HG03175 (cell line): ENCODE results near the gene GRK4.
"Not testable (repeated sequence)": the region's sequence is repeated elsewhere in the genome, so short reads cannot be mapped to it uniquely, and the experiment has no call there.

ENCODE experiments used
- ATAC-seq: cut with Tn5 transposase; IDR thresholded peaks from one replicate; pipeline ENCODE4 v1.9.1; 2021; ENCODE audit warnings: mild to moderate bottlenecking, moderate library complexity; ENCODE audit not compliant: unreplicated experiment

Gene GRK4

DNA sequence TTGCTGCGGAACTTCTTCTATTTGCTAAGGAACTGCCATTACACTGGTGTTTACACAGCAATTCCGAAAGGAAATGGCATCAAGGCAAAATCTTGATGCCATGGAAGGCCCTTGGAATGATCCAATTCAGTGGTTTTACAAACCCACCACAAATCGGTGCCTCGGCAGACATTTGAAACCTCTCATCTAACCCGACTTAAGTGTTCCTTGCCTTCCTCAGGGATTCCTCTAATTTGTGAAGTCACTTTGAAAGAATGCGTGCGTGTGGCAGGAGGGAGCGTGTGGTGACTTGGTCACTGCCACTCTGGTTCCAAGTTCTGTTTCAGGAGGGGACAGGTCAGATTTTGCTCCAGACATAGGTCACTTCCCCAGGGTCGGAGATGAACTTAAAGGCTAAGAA is 4.9 kb upstream of the GRK4 start:
- no peak for ATAC-seq

DNA sequence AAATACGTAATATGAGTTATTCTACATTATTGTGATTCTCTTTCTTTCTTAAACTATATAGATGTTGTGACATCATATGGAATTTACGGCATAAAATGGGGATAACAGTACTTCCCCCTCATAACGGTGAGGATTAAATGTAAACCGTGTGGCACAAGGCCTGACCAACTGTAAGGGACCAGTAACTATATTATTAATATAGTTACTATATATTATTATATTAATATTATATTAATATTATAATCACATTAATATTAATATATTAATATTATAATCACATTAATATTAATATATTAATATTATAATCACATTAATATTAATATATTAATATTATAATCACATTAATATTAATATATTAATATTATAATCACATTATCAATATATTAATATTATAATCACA is 2.9 kb upstream of the GRK4 start:
- ATAC-seq, result not testable (repeated sequence)

DNA sequence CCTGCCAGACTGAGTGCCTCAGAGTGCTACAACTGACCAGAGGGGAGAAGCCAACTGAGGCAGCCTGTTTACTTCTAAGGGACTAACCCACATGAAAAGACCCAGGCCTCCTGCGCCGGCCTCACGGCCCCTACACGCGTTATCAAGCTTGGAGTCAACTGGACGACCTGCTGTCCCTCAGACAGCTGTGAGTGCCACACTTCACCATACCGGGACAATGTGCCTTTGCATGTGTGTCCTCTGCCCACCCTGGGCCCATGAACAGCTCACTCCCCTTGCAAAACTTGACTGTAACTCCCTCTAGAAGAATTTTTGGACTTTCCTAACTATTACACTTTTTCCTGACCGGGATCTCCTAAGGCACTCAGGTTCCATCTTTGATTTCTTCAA is 2.0 kb upstream of the GRK4 start:
- ATAC-seq, result no peak

DNA sequence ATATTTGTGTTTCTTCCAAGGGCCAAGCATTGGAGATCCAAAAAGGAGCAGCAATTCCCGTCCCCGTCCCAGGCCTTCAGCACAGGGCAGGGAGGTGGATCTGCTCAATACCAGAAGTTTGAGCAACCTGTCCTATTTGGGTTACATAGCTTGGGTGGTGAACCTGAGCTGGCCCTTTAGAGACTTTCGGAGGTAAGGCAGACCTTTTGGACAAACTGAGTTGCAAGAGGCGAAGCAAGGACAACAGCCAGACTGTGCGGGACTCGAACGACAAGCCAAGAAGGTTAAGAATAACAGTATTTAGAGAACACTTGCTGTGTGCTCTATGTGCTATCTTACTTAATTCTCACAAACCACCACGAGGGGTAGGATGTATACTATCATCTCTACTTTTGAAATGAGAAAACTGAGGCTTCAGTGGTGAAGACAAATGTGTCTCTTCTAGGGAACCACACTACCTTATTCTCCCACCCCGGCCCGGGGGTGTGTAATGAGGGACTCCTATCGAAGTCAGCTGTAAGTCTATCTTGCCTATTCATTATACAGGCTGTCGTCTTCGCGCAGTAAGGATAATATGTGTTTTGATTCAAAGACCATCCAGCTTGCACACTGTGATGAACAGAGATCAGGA is 1.4 kb upstream of the GRK4 start:
- no peak for ATAC-seq

DNA sequence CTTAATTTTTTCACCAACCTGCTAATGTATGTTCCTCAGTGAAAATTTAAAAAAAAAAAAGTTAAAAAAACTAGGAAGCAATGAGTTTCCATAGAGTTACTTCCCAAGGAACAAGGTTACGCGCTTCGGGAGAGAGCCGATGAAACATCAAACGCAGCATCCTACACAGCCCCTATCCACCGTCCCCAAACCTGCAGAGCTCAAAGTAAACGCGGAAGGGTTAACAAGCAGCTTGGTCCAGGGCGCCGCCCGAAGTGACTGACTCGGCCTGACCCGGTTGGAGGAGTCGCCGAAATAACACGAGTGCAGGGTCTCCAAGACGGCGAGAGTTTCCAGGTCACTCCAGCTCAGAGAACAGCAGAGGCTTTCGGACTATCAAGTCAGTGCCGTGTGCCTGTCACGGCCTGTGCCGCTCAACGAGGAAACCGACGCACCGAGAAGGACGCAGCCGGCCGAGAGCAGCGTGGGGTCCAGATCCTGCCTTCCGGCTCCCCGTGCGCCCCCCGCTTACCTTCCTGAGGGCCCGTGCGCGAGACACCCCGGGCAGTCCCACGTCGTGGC is 677 bp upstream of the GRK4 start:
- peak; percentile 27 for ATAC-seq

DNA sequence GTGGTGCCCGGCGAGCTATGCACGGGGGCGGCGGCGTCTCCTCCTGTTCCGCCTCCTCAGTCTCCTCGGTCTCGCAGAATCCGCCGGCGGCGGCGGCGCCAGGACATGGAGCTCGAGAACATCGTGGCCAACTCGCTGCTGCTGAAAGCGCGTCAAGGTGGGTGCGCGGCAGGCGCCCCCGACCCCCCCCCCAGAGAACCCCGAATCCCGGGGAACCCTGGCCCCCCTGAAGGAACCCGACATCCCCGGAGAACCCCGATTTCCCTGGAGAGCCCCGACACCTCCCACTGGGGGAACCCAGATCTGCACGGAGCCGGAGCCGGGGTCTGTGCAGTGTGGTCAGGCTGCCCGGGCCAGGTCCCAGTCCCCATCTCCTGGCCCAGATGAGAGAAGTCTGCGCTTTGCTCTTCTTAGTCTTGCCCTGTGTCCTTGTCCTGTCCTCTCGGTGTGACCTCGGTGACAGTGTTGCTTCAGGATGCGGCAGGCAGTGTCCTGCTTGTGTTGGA is 648 bp downstream of the GRK4 start:
- peak; percentile 34 for ATAC-seq

DNA sequence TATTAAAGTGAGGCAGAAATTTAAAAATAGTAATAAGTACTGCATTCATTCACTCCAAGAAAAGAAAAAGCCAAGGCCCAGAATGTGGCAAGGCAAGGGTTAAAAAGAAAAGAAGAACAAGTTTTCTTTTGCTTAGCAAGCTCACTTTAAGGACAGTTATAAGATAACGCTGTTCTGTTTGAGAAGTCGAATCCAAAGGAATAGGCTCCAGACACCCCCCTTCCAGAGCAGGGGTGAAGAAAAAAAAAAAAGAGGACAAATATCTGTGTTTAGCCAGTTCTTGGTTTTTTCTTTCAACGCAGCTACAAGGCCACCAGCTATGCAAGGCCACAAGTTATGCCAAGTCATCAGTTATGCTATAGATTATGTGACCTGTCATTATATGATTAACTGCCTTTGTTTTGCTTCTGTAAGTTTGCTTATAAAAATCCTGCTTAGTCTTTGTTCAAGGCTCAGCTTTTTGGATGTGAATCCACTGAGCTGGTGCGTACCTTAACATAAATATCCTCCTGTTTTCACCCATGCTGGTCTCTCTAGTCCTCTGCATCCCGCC is 1.4 kb downstream of the GRK4 start:
- ATAC-seq, result no peak

DNA sequence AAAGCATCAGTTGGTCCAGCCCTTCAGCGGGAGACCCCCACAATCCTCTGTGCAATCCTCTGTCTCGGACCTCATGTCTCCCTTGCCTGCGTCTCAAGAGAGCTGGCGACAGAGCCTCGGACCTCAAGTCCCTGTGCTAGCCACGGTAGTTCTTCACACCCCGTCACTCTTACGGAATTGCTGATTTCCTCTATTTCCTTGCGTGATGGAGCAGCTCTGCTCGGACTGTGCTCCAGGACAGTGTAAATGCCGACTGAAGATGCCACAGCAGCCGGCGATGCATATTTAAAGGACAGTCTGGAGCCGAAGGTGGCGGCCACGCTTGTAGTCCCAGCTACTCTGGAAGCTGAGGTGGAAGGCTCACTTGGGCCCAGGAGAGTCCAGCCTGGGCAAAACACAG is 1.9 kb downstream of the GRK4 start:
- no peak for ATAC-seq

DNA sequence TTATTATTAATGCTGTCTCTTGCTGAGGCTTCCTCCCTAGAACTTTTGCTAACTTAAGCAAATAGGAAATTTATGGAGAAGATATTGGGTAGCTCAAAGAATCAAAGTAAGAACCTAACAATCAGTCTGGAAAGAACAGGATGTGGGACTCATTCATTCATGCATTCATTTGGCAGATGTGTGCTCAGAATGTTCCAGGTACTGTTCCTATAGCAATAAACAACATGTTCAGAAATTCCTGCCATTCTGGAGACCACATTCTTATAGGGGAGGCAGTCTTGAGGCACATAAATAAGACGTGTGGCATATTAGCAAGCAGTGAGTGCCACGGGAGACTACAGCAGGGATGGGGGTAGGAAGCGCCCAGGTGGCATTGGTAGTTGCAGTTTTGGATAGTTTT is 5.0 kb downstream of the GRK4 start:
- no peak for ATAC-seq

DNA sequence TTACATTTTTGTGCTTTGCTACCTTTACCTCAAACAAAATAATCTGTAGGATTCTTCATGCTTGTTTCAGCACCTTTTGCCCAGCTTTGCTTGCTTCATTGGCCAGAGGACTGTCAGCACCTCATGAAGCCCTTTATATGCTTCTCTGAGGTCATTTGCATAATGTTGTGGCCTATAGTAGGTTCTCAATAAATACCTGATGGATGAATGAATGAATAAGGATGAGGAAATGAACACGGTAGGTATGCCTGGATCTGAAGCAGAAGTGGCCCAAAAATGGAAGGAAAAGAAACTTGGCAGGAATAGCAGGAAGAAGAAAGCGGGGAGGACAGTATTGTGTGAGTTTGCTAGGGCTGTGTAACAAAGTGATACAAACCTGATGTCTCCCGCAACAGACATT is 7.9 kb downstream of the GRK4 start:
- ATAC-seq, result no peak

DNA sequence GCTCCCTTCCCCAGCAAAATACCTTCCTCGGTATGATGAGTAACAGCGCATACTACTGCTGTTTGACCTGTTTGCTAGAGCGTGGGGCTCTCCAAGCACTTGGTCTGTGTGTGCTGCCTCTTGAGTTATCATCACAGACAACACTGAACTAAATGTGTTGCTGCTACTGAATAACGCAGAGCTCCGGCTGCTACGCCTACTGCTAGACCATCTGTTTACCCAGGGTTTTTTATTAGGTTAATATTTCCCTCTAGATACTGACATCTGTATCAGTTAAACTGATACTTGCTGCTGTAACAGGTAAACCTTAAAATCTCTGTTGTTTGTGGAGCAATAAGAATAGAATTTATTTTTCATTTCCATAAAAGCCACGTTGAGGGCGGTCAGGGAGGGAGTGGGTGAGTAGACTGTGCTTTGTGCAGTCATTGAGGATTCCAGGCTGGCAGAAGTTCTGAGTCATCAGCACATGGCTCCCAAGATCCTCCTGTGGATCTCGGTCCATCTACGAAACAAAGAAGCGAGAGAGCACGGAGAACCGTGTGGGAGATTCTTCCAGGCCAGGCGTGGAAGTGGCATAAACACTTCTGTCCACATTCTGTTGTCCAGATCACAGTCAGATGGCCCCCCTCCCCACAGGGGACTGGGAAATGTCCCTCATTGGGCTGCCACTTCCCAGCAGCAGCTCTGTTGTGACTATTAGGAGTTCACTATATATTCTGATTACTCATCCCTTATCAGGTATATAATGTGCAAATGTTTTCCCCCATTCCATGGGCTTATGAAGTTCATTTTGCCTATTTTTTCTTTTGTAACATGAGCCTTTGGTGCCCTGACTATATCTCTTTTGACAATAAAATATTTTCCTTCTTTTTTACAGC is 14.1 kb downstream of the GRK4 start:
- no peak for ATAC-seq

DNA sequence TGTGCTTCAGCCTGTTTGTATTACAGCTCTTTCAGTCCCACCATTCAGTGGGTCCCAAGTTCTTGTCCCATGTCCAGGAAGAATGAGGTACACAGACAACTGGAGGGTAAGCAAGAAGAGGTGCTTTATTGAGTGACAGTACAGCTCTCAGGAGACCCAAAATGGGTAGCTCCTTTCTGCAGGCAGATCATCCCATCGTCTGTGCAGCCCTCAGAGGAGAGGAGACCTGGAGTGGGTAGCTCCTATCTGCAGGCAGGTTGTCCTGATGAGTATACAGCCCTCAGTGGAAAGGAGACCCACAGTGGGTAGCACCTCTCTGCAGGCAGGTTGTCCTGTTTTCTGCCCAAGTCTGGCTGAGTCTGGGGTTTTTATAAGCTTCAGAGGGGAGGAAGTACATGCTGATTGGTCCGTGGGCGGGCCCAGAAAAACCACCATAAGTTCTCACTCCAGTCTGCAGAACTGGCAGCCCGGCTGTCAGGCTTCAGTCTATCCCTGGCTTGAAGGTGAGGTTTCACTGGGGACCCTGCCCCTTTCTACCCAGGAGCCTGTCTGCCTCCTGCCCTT is 18.0 kb downstream of the GRK4 start:
- ATAC-seq, result no peak

DNA sequence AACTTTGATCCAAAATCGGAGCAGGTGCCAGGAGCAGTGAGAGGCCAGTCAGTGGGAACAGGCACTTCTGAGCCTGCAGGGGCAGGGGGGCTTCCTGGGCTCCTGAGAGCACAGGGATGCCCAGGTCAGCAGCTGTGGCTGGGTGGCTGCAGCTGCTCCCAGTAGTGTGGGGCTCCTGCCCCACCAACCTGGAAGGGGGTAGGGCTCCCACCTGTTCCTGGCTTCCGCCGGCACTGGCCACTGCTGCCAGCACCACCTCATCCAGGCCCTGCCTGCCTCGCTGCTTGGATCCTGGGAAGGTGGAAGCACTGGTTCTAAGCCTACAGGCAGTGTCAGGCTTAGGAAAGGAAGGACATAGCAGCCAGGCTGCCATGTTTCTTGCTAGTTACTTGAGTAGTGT is 18.6 kb downstream of the GRK4 start:
- no peak for ATAC-seq

DNA sequence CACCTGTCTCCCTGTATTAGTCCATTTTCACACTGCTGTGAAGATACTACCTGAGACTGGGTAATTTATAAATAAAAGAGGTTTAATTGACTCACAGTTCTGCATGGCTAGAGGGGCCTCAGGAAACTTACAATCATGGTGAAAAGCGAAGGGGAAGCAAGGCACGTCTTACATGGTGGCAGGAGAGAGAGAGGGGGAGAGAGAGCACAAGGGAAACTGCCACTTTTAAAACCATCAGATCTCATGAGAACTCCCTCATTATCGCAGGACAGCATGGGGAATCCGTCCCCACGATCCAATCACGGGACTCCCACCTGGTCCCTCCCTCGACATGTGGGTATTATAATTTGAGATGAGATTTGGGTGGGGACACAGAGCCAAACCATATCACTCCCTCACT is 20.3 kb downstream of the GRK4 start:
- ATAC-seq, result not testable (repeated sequence)

DNA sequence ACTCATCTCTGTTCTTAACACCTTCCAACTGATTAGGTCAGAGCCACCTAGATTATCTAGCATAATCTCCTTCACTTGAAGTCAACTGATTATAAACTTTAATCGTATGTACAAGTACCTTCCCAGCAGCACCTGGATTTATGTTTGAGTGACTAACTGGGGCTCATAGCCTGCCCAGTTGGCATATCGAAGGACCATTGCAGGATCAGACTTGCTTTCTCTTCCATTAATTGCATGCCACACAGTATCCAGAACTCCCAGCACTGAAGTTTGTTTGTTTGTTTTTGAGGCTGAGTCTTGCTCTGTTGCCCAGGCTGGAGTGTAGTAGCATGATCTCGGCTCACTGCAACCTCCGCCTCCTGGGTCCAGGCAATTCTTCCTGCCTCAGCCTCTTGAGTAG is 27.9 kb downstream of the GRK4 start:
- no peak for ATAC-seq

DNA sequence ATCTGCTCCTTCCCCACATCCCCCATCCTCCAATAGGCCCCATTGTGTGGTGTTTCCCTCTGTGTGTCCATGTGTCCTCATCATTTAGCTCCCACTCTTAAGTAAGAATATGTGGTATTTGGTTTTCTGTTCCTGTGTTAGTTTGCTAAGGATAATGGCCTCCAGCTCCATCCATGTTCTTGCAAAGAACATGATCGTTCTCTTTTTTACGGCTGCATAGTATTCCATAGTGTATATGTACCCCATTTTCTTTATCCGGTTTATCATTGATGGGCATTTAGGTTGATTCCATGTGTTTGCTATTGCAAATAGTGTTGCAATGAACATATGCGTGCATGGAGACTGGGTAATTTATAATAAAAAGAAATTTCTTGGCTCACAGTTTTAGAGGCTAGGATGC is 31.5 kb downstream of the GRK4 start:
- no peak for ATAC-seq

DNA sequence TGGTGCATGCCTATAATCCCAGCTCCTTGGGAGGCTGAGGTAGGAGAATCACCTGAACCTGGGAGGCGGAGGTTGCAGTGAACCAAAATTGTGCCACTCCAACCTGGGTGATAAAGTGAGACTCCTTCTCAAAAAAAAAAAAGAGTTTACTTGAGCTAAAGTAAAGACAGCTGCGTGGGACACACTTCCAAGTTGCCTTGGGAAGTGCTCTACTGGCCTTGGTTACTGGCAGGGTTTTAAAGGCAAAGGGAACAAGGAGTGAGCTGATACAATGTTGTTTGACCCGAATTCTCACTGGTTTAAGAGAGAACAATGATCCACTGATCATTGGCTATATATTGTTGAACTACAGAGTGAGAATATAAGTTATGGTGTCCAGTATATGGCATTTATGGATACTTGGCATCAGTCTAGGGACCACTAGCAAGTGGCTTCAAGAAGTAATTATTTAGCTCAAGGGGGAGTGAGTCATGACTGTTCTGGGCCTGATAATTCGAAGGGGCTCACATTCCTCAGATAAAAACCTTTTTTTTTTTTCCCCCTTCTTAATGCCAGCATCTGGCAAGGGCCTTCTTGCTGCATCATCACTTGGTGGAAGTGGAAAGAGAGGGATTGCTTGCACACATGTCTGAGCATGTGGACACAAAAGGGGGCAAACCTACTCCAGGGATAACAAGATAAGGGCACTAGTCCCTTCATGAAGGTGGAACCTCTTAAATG is 32.3 kb downstream of the GRK4 start:
- ATAC-seq, result no peak

DNA sequence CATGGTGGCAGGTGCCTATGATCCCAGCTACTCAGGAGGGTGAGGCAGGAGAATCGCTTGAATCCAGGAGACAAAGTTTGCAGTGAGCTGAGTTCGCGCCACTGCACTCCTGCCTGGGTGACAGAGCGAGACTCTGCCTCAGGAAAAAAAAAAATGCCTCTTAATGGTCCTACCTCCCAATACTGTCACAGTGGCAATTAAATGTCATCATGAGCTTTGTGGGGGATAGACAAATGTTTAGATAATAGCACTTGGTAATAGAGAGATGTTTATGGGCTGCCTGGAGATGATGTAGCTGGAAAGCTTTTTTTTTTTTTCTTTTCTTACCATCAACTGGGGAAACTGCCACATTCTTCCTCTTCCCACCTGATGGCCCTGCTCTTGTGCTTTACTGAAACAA is 33.0 kb downstream of the GRK4 start:
- no peak for ATAC-seq

DNA sequence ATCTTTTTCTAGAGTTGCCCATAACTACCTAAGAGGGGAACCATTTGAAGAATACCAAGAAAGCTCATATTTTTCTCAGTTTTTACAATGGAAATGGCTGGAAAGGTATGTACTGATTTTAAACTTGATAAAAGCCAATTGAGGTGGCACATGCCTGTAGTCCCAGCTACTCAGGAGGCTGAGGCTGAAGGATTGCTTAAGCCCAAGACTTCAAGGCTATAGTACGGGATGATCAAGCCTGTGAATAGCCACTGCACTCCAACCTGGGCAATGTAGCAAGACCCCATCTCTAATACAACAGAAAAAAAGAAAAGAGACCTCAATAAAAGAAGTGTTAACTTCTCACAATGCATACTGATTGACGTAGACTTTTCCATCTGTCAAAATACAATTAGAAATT is 44.4 kb downstream of the GRK4 start:
- ATAC-seq, result no peak

DNA sequence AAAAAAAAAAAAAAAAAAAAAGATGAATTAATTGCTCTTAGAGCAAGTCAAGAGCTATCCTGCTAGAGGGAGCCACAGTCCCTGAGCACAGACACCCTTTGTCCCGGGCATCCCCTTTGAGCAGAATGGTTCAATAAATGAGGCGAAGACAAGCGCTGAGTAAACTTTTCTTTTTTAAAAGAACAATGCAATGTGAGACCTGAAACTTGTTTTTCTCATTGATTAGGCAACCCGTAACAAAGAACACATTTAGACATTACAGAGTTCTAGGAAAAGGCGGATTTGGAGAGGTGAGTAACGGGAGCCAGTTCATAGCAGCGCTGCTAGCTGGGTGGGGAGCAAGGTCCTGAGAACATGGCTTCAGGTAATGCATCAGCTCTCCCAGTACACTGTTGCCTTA is 46.1 kb downstream of the GRK4 start:
- no peak for ATAC-seq

DNA sequence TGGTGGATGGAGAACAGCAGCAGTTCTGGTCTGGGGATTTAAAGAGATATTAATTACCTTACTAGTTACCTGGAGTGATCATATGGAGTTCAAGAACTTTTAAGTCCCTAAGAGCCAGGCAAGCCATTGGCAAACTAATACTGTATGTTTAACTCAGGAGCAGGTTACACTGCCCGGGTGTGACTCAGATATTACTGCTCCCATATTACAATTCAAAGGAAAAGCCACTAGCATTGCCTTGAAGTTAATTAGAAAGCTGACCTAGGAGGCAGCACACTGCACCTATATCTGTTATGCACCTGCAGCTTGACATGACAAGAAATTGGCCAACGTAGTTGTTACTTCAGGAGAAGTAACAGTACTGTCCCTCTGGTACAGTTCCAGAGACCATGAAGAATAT is 47.2 kb downstream of the GRK4 start:
- ATAC-seq, result no peak
